PC-3 (cell line): ENCODE measurements around the gene UMAD1.
A peak's percentile ranks its signal among the peaks of the same experiment; 100 is the strongest.

Experiments used
- CTCF ChIP-seq: fragments of 300-600 bp; sonication (generic); conservative IDR thresholded peaks from 2 replicates; pipeline ENCODE4 v1.5.1; 2017; ENCODE audit warnings: antibody characterized with exemption, low read depth, mild to moderate bottlenecking, low read length
- EZH2 ChIP-seq: fragments of 300-600 bp; sonication (generic); IDR thresholded peaks from one replicate; pipeline ENCODE4 v1.6.1; 2017; ENCODE audit warnings: antibody characterized with exemption, mild to moderate bottlenecking, low read length; ENCODE audit not compliant: unreplicated experiment
- EZH2phosphoT487 ChIP-seq: fragments of 300-600 bp; sonication (generic); IDR thresholded peaks from 2 replicates; pipeline ENCODE4 v1.6.1; 2018; ENCODE audit warnings: mild to moderate bottlenecking, antibody characterized with exemption, low read length, borderline replicate concordance

DNA sequence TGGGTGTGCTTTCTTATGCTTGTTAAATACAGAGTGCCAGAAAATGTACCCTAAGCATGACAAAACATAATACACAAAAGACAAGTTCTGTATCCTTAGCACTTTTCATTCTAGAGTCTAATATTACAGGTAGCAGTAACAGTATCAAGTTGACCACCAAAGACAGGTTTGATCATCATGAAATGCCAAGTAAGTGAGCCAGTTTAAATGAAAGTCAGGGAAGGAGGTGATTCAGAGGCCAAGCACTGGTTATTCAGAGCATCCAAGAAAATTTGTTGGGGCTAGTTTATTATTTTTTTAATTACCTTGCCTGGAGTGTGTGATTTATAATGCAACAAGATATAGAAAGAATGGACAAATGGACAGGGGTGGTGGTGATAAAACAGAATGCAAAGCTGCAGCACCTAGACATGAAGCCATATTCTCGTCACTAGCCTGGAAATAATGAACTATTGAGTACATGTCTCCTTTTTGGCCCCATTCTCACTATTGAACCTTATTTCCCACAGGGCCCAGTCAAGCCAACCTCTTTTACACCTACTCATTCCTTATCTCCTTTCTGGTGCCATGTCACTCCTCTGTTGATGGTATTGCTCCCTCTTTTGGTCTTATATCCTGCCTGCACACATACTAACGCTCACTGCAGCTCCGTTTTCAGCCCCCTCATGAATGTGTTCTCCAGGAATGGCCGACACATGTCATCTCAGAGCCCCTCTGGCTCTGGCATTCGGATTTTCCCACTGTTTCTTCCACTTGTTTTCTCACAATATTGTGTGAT lies 249.4 kb downstream of the UMAD1 start:
- peak; percentile 21; the same call in 1 of the 2 replicates for TF ChIP-seq CTCF
- TF ChIP-seq EZH2: no peak
- no peak for TF ChIP-seq EZH2phosphoT487
